ENCODE results near the gene ALDH1B1. TPM values are rescaled to one million over a fixed set of nuclear protein-coding genes. Genes with fewer than 3 reads are reported as not detected.

ALDH1B1 gene
- total RNA-seq, 1 experiment from 2014 or later, result 29.0 TPM

- ATAC-seq, result no peak
- TSS peak; percentile 50 for BruUV-seq (replicated peaks)
These were observed 760 bp downstream of the ALDH1B1 start for GRCh38 chr9:38393128-38393796.

DNA sequence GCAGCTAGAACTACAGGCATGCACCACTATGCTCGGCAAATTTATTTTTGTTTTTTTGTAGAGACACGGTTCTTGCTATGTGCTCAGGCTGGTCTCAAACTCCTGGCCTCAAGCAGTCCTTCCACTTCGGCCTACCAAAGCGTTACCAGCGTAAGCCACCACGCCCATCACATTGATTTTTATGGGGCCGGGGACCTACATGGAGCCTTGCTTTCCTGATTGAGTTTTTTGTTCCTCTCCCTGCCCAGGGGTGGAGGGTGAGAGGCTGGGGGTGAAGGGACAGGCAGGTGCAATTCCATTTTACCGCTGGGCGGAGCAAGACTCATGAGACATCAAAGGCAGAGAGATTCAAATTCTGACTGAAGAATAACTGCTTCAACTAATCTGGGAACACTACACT lies 1.9 kb downstream of the ALDH1B1 start:
- no peak for ATAC-seq
- intact Hi-C loops (cut with micrococcal nuclease), result no loop called here
- no peak for TF ChIP-seq EZH2phosphoT487 (IDR thresholded peaks at IDR 0.05; ENCODE audit: borderline replicate concordance, low read length)
- TF ChIP-seq, protein P1, sequence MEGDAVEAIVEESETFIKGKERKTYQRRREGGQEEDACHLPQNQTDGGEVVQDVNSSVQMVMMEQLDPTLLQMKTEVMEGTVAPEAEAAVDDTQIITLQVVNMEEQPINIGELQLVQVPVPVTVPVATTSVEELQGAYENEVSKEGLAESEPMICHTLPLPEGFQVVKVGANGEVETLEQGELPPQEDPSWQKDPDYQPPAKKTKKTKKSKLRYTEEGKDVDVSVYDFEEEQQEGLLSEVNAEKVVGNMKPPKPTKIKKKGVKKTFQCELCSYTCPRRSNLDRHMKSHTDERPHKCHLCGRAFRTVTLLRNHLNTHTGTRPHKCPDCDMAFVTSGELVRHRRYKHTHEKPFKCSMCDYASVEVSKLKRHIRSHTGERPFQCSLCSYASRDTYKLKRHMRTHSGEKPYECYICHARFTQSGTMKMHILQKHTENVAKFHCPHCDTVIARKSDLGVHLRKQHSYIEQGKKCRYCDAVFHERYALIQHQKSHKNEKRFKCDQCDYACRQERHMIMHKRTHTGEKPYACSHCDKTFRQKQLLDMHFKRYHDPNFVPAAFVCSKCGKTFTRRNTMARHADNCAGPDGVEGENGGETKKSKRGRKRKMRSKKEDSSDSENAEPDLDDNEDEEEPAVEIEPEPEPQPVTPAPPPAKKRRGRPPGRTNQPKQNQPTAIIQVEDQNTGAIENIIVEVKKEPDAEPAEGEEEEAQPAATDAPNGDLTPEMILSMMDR (conservative IDR thresholded peaks at IDR 0.05; ENCODE audit: low read depth, low read length), result no peak
- TF ChIP-seq EZH2 (IDR thresholded peaks at IDR 0.05; ENCODE audit: low read length, unreplicated experiment), result no peak

More at GRCh38 chr9:38393128-38393796, 760 bp downstream of the ALDH1B1 start:
- Histone ChIP-seq H3K4me3 (ENCODE audit: low read length) (peak overlapping the region; percentile 89), H3K9me2 (replicated peaks; ENCODE audit: low read length) (no peaks in the 10 kb centered on the region), H3K27ac (ENCODE audit: low read length) (peak overlapping the region; percentile 32; the same call in 1 of the 2 replicates), H3K36me3 (ENCODE audit: low read depth, low read length) (peaks cover 7% of the 10 kb centered on the region), H3K9ac (ENCODE audit: low read length) (peak overlapping the region; percentile 92), H3F3A (ENCODE audit: low read length, unreplicated experiment) (no peaks in the 10 kb centered on the region), H3K79me2 (ENCODE audit: low read length) (peaks cover 32% of the 10 kb centered on the region), H3K4me1 (ENCODE audit: insufficient read depth, low read length) (no peaks in the 10 kb centered on the region), H4K20me1 (ENCODE audit: low read length) (no peaks in the 10 kb centered on the region), H3K27me3 (ENCODE audit: low read length) (no peaks in the 10 kb centered on the region), H3K4me2 (ENCODE audit: low read length) (peak overlapping the region; percentile 94), H2AFZ (ENCODE audit: low read length) (peak overlapping the region; percentile 92), H3K9me3 (ENCODE audit: low read length) (no peaks in the 10 kb centered on the region)
- DNase-seq, result no peak
- intact Hi-C loops (cut with micrococcal nuclease), result no loop called here
- POLR2A ChIA-PET (ENCODE audit: unreplicated experiment), result no interaction called here
- CTCF ChIA-PET, result no interaction called here
- TF ChIP-seq EZH2 (IDR thresholded peaks at IDR 0.05; ENCODE audit: low read length, unreplicated experiment) (no peak), EZH2phosphoT487 (IDR thresholded peaks at IDR 0.05; ENCODE audit: borderline replicate concordance, low read length) (no peak)
- TF ChIP-seq, protein P1 (conservative IDR thresholded peaks at IDR 0.05; ENCODE audit: low read depth, low read length), result no peak; the same call in 1 of the 2 replicates

GRCh38 chr9:38395653-38396370 lies 3.3 kb downstream of the ALDH1B1 start:
- peaks cover 32% of the 10 kb centered on the region for H3K79me2 ChIP-seq (ENCODE audit: low read length)
- no peaks in the 10 kb centered on the region for H3K4me1 ChIP-seq (ENCODE audit: insufficient read depth, low read length)
- H3K9ac ChIP-seq (ENCODE audit: low read length), result no peak overlapping the region
- POLR2A ChIA-PET (ENCODE audit: unreplicated experiment), result no interaction called here
- H3K36me3 ChIP-seq (ENCODE audit: low read depth, low read length), result peaks cover 7% of the 10 kb centered on the region
- no peak for DNase-seq
- H4K20me1 ChIP-seq (ENCODE audit: low read length), result no peaks in the 10 kb centered on the region
- H2AFZ ChIP-seq (ENCODE audit: low read length), result no peak overlapping the region
- H3K4me2 ChIP-seq (ENCODE audit: low read length), result no peak overlapping the region
- CTCF ChIA-PET, result no interaction called here
- intact Hi-C loops (cut with micrococcal nuclease), result no loop called here
- BruUV-seq (replicated peaks), result no TSS peak
- H3F3A ChIP-seq (ENCODE audit: low read length, unreplicated experiment), result no peaks in the 10 kb centered on the region
- no peak for ATAC-seq
- H3K27ac ChIP-seq (ENCODE audit: low read length), result no peak overlapping the region
- H3K4me3 ChIP-seq (ENCODE audit: low read length), result no peak overlapping the region
- no peaks in the 10 kb centered on the region for H3K9me3 ChIP-seq (ENCODE audit: low read length)
- H3K9me2 ChIP-seq (replicated peaks; ENCODE audit: low read length), result no peaks in the 10 kb centered on the region
- TF ChIP-seq, protein P1 (conservative IDR thresholded peaks at IDR 0.05; ENCODE audit: low read depth, low read length), result no peak
- TF ChIP-seq EZH2 (IDR thresholded peaks at IDR 0.05; ENCODE audit: low read length, unreplicated experiment), result no peak
- TF ChIP-seq EZH2phosphoT487 (IDR thresholded peaks at IDR 0.05; ENCODE audit: borderline replicate concordance, low read length), result no peak
- no peaks in the 10 kb centered on the region for H3K27me3 ChIP-seq (ENCODE audit: low read length)

More for the DNA sequence above, 1.9 kb downstream of the ALDH1B1 start:
- H3K4me1 ChIP-seq (ENCODE audit: insufficient read depth, low read length), result no peaks in the 10 kb centered on the region
- ChIA-PET CTCF (no interaction called here), POLR2A (ENCODE audit: unreplicated experiment) (no interaction called here)
- H3K36me3 ChIP-seq (ENCODE audit: low read depth, low read length), result peaks cover 7% of the 10 kb centered on the region
- no peaks in the 10 kb centered on the region for H3K9me3 ChIP-seq (ENCODE audit: low read length)
- H3K9ac ChIP-seq (ENCODE audit: low read length), result no peak overlapping the region
- H4K20me1 ChIP-seq (ENCODE audit: low read length), result no peaks in the 10 kb centered on the region
- peaks cover 32% of the 10 kb centered on the region for H3K79me2 ChIP-seq (ENCODE audit: low read length)
- no TSS peak for BruUV-seq (replicated peaks)
- no peak overlapping the region for H3K4me3 ChIP-seq (ENCODE audit: low read length)
- no peaks in the 10 kb centered on the region for H3K27me3 ChIP-seq (ENCODE audit: low read length)
- H3F3A ChIP-seq (ENCODE audit: low read length, unreplicated experiment), result no peaks in the 10 kb centered on the region
- no peak overlapping the region for H3K27ac ChIP-seq (ENCODE audit: low read length)
- no peak overlapping the region for H2AFZ ChIP-seq (ENCODE audit: low read length)
- no peak for DNase-seq
- H3K4me2 ChIP-seq (ENCODE audit: low read length), result no peak overlapping the region
- H3K9me2 ChIP-seq (replicated peaks; ENCODE audit: low read length), result no peaks in the 10 kb centered on the region

All from PC-3 (cell line).